ENCODE measurements around the gene OR8D1.
"Not testable (repeated sequence)": the region's sequence is repeated elsewhere in the genome, so short reads cannot be mapped to it uniquely, and the experiment has no call there.

OR8D1 gene

GRCh38 chr11:124285610-124286344, 28.0 kb downstream of the OR8D1 start:
- DNase-seq (ENCODE audit: low read depth in 3 of 3): no peak

- no peak for DNase-seq (ENCODE audit: low read depth in 3 of 3)
Observed at GRCh38 chr11:124278261-124278660, 35.5 kb downstream of the OR8D1 start.

DNA sequence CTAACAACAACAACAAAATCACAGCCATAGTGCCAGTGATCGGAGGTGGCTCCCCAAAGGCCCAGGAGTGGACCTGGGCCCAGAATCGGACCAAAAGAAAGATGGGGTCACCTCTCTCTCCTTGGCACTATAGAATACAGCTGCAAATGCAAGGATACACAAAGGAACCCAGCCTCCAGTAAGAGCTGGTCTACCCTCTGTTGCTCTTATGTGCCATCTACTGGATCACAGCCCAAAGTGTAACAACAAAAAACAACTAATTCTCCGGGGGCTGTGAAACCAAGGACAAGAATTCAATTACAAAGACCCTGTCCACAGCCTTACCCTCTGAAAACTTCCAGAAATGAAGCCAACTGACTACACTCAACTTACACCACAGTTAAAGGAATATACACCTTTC, 35.9 kb downstream of the OR8D1 start:
- no peak for DNase-seq (ENCODE audit: low read depth in 3 of 3)

DNA sequence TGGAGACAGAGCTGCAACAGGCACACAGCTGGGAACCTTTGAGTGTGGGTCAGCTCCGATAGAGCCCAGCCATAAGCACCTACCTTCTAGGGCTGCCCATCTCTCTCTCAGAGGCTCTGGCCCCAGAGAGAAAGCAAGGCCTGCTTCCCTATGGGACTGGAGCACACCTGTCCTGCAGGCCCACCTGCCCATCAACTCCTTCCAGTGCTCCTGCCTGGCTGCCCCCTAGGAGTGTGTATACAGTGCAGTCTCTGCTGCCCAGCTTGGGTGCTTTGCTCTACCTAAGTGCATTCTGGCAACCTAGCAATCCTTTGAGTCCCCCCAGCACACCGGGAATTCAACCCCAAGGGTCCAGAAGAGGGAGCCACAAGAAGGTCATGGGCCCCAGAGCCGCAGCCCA, 36.5 kb downstream of the OR8D1 start:
- DNase-seq (ENCODE audit: low read depth in 3 of 3): no peak

DNA sequence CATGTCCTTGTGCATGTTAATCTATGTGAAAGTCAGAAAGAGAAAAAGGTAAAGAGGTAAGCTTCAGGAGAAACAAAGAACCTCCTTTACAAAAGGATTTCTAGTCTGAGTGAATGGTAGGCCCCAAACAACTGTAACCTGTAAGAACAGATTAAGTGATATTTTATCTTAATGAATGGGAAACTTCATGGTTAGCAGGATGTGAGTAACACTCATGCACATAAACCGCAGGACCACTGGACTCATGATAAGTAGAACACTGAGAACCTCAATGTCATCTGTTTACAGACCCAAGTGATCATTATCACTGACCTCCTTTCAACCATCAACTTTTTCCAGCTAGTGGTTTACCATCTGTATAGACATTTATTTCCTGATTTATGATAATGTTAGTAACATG, 37.7 kb downstream of the OR8D1 start:
- DNase-seq (ENCODE audit: low read depth in 3 of 3): no peak

DNA sequence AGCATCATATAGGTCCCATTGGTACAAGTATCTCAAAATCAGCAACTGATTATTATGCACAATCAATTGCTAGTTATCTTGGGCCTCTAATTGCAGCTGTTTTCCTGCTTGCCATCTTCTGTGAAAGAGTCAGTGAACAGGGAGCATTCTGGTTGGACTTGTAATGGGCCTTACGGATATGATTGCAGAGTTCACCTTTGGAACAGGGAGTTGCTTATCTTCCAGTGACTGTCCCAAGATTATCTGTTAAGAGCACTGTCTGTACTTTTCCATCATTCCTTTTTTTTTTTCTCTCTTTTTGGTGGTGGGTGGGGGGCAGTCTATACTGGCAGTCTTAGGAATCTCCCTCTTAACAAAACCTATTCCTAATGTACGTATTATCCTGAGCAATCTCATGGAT, 39.7 kb downstream of the OR8D1 start:
- no peak for DNase-seq (ENCODE audit: low read depth in 3 of 3)

- not testable (repeated sequence) for DNase-seq (ENCODE audit: low read depth in 3 of 3)
Observed at GRCh38 chr11:124270886-124271285, 42.9 kb downstream of the OR8D1 start.

- DNase-seq (ENCODE audit: low read depth in 3 of 3): not testable (repeated sequence)
Observed at GRCh38 chr11:124265041-124265440, 48.7 kb downstream of the OR8D1 start.

GRCh38 chr11:124256076-124256475, 57.7 kb downstream of the OR8D1 start, which contains the start of gene OR8G5:
TSS of gene OR8G5 (plus strand) at chr11:124256376. CDS start at chr11:124264932, 8,556 bp downstream.
- DNase-seq (ENCODE audit: low read depth in 3 of 3): no peak

Data from stimulated activated CD4-positive, alpha-beta T cell treated with anti-CD3 and anti-CD28 coated beads, TNF-alpha, amount 100 ng/mL, for 4 hours (primary cell).